ENCODE results near the gene NOSTRIN.

Gene NOSTRIN

GRCh38 chr2:168811696-168812095 is 9.3 kb downstream of the NOSTRIN start:
- no peak overlapping the region for H3K4me3 ChIP-seq (ENCODE audit: low read depth, low read length)
- ChIA-PET POLR2A (no interaction called here), CTCF (no interaction called here)
- DNase-seq (ENCODE audit: low read depth, low spot score): no peak
- TF ChIP-seq CTCF (IDR thresholded peaks at IDR 0.05; ENCODE audit: insufficient read depth, low read length, missing control alignments): no peak

- ChIA-PET CTCF (interaction anchor here (1.0 kb wide), 1 partner anchor 105 kb away, joined by 3 read pairs; no protein-coding TSS in a partner anchor), POLR2A (no interaction called here)
- H3K4me3 ChIP-seq (ENCODE audit: low read depth, low read length): no peak overlapping the region
- no peak for DNase-seq (ENCODE audit: low read depth, low spot score)
- no peak for TF ChIP-seq CTCF (IDR thresholded peaks at IDR 0.05; ENCODE audit: insufficient read depth, low read length, missing control alignments)
These were observed 11.6 kb downstream of the NOSTRIN start for GRCh38 chr2:168814046-168814445.

- H3K4me3 ChIP-seq (ENCODE audit: low read depth, low read length): no peak overlapping the region
- CTCF ChIA-PET: interaction anchor here (1.5 kb wide), 1 partner anchor 468 kb away, joined by 4 read pairs; no protein-coding TSS in a partner anchor
- POLR2A ChIA-PET: no interaction called here
- no peak for TF ChIP-seq CTCF (IDR thresholded peaks at IDR 0.05; ENCODE audit: insufficient read depth, low read length, missing control alignments)
- no peak for DNase-seq (ENCODE audit: low read depth, low spot score)
These were observed 12.8 kb downstream of the NOSTRIN start for GRCh38 chr2:168814939-168815907.

GRCh38 chr2:168816369-168816768 is 13.9 kb downstream of the NOSTRIN start:
- ChIA-PET POLR2A (no interaction called here), CTCF (interaction anchor here (1.0 to 1.5 kb wide), 3 partner anchors 10 to 470 kb away, joined by 3 to 4 read pairs (median 3); no protein-coding TSS in a partner anchor)
- DNase-seq (ENCODE audit: low read depth, low spot score): peak; percentile 71

GRCh38 chr2:168819050-168819715 is 16.7 kb downstream of the NOSTRIN start:
- no peak for TF ChIP-seq CTCF (IDR thresholded peaks at IDR 0.05; ENCODE audit: insufficient read depth, low read length, missing control alignments)
- H3K4me3 ChIP-seq (ENCODE audit: low read depth, low read length): peak overlapping the region; percentile 6; the same call in 1 of the 2 replicates
- POLR2A ChIA-PET: no interaction called here

More at GRCh38 chr2:168816369-168816768, 13.9 kb downstream of the NOSTRIN start:
- TF ChIP-seq CTCF (IDR thresholded peaks at IDR 0.05; ENCODE audit: insufficient read depth, low read length, missing control alignments): no peak
- H3K4me3 ChIP-seq (ENCODE audit: low read depth, low read length): no peak overlapping the region

More at GRCh38 chr2:168819050-168819715, 16.7 kb downstream of the NOSTRIN start:
- CTCF ChIA-PET: no interaction called here
- DNase-seq (ENCODE audit: low read depth, low spot score): no peak
